Tibial artery (tissue), 4 donors: ENCODE results near the gene PLEKHB2.
"Not testable (repeated sequence)": the region's sequence is repeated elsewhere in the genome, so short reads cannot be mapped to it uniquely, and the experiment has no call there.

Experiments used
- DNase-seq, 2 donors: peaks; one replicate each; pipeline ENCODE4 v3.0.0-alpha.2; 2019
- H3K27ac ChIP-seq, 2 donors: fragments of 200-600 bp; sonication (generic) in 1 of 2; 1 replicate in 1 of 2; 2 replicates in 1 of 2; pipeline ENCODE4 v1.5.1; 2018 to 2019; ENCODE audit warnings: mild to moderate bottlenecking in 1 of 2
- H3K27me3 ChIP-seq, 2 donors: fragments of 200-600 bp; sonication (generic) in 1 of 2; one replicate each; pipeline versions ENCODE4 v1.5.1 to v1.6.0; 2016 to 2019
- H3K36me3 ChIP-seq, 3 donors: fragments of 200-600 bp; sonication (generic) in 2 of 3; one replicate each; pipeline ENCODE4 v1.5.1; 2016 to 2019; ENCODE audit warnings: mild to moderate bottlenecking in 2 of 3
- H3K4me1 ChIP-seq, 4 donors: fragments of 200-600 bp; sonication (generic) in 2 of 4; 1 replicate in 3 of 4; 2 replicates in 1 of 4; pipeline ENCODE4 v1.5.1; 2016 to 2019
- H3K4me3 ChIP-seq, 2 donors: fragments of 200-600 bp; sonication (generic) in 1 of 2; 1 replicate in 1 of 2; 2 replicates in 1 of 2; pipeline ENCODE4 v1.5.1; 2018 to 2019; ENCODE audit warnings: mild to moderate bottlenecking in 2 of 2
- H3K9me3 ChIP-seq, 3 donors: fragments of 200-600 bp; sonication (generic) in 1 of 3; one replicate each; pipeline ENCODE4 v1.5.1; 2016 to 2019
- CTCF ChIP-seq, 2 experiments: fragments of 200-600 bp in 1 of 2; fragments of 450-650 bp in 1 of 2; IDR thresholded peaks; one replicate each; pipeline ENCODE4 v1.5.1; 2017 to 2019; ENCODE audit warnings: antibody characterized with exemption in 2 of 2, mild to moderate bottlenecking in 1 of 2, moderate library complexity in 1 of 2
- intact Hi-C: fragments of 100-400 bp; cut with DNase I; formaldehyde crosslinking; loops from one replicate; pipeline ENCODE4 v1.15.0; 2023; ENCODE audit warnings: low total_unique reads

The PLEKHB2 gene

GRCh38 chr2:131154647-131155046, 49.5 kb downstream of the PLEKHB2 start:
- intact Hi-C loops, result no loop called here
- H3K9me3 ChIP-seq, result no peaks in the 10 kb centered on the region
- H3K27ac ChIP-seq, result no peak overlapping the region
- peaks cover 6 to 20% (median 8%) of the 10 kb centered on the region in 3 donors for H3K36me3 ChIP-seq
- TF ChIP-seq CTCF (IDR thresholded peaks at IDR 0.05), result no peak
- H3K4me3 ChIP-seq, result no peak overlapping the region
- no peaks in the 10 kb centered on the region for H3K4me1 ChIP-seq
- no peaks in the 10 kb centered on the region for H3K27me3 ChIP-seq
- DNase-seq, result no peak

GRCh38 chr2:131155208-131155855, 50.2 kb downstream of the PLEKHB2 start:
- DNase-seq, result no peak
- H3K36me3 ChIP-seq, result peaks cover 6 to 13% (median 6%) of the 10 kb centered on the region in 3 donors
- no peak overlapping the region for H3K4me3 ChIP-seq
- intact Hi-C loops, result no loop called here
- no peaks in the 10 kb centered on the region for H3K9me3 ChIP-seq
- no peak overlapping the region for H3K27ac ChIP-seq
- H3K4me1 ChIP-seq, result no peaks in the 10 kb centered on the region
- TF ChIP-seq CTCF (IDR thresholded peaks at IDR 0.05), result no peak
- H3K27me3 ChIP-seq, result no peaks in the 10 kb centered on the region

GRCh38 chr2:131156452-131157149, 51.5 kb downstream of the PLEKHB2 start:
- Histone ChIP-seq H3K9me3 (no peaks in the 10 kb centered on the region), H3K4me3 (no peak overlapping the region), H3K27ac (no peak overlapping the region), H3K36me3 (peaks cover 0 to under 1% (median 0%) of the 10 kb centered on the region in 3 donors), H3K4me1 (no peaks in the 10 kb centered on the region), H3K27me3 (no peaks in the 10 kb centered on the region)
- intact Hi-C loops, result no loop called here
- no peak for TF ChIP-seq CTCF (IDR thresholded peaks at IDR 0.05)
- no peak for DNase-seq

GRCh38 chr2:131165562-131165961, 60.4 kb downstream of the PLEKHB2 start:
- intact Hi-C loops, H3K4me1 ChIP-seq, H3K27me3 ChIP-seq, H3K4me3 ChIP-seq, H3K27ac ChIP-seq, H3K36me3 ChIP-seq, DNase-seq, H3K9me3 ChIP-seq: not testable (repeated sequence)

GRCh38 chr2:131168538-131168937, 63.4 kb downstream of the PLEKHB2 start:
- no peak for TF ChIP-seq CTCF (IDR thresholded peaks at IDR 0.05)
- no peaks in the 10 kb centered on the region for H3K4me1 ChIP-seq
- H3K27ac ChIP-seq, result no peak overlapping the region
- peaks cover 0 to 6% of the 10 kb centered on the region in 2 donors for H3K27me3 ChIP-seq
- intact Hi-C loops, result no loop called here
- H3K36me3 ChIP-seq, result no peaks in the 10 kb centered on the region
- no peak for DNase-seq
- no peak overlapping the region for H3K4me3 ChIP-seq
- H3K9me3 ChIP-seq, result no peaks in the 10 kb centered on the region

GRCh38 chr2:131178050-131178449, 72.9 kb downstream of the PLEKHB2 start:
- H3K27ac ChIP-seq, H3K4me3 ChIP-seq, H3K36me3 ChIP-seq, H3K4me1 ChIP-seq, DNase-seq, H3K27me3 ChIP-seq, H3K9me3 ChIP-seq, intact Hi-C loops: not testable (repeated sequence)

- H3K4me3 ChIP-seq, H3K9me3 ChIP-seq, H3K36me3 ChIP-seq, H3K4me1 ChIP-seq, H3K27ac ChIP-seq, H3K27me3 ChIP-seq, intact Hi-C loops: not testable (repeated sequence)
- peak in 1 of 2 donors; percentile 62 for DNase-seq
Measured at GRCh38 chr2:131178721-131179418, 73.7 kb downstream of the PLEKHB2 start.

- intact Hi-C loops, H3K4me1 ChIP-seq, DNase-seq, H3K27ac ChIP-seq, H3K4me3 ChIP-seq, H3K27me3 ChIP-seq, H3K36me3 ChIP-seq, H3K9me3 ChIP-seq: not testable (repeated sequence)
Measured at GRCh38 chr2:131181451-131181850, 76.3 kb downstream of the PLEKHB2 start.

GRCh38 chr2:131193421-131193820, 88.3 kb downstream of the PLEKHB2 start:
- H3K4me3 ChIP-seq, H3K9me3 ChIP-seq, H3K4me1 ChIP-seq, DNase-seq, H3K36me3 ChIP-seq, intact Hi-C loops, H3K27me3 ChIP-seq, H3K27ac ChIP-seq: not testable (repeated sequence)

GRCh38 chr2:131196186-131196585, 91.0 kb downstream of the PLEKHB2 start:
- H3K36me3 ChIP-seq, H3K9me3 ChIP-seq, H3K4me1 ChIP-seq, H3K27me3 ChIP-seq, H3K4me3 ChIP-seq, H3K27ac ChIP-seq, intact Hi-C loops, DNase-seq: not testable (repeated sequence)
